ENCODE measurements around the gene GDPD5. TPM values are rescaled to one million over a fixed set of nuclear protein-coding genes. Genes with fewer than 3 reads are reported as not detected.

The GDPD5 gene
- polyA plus RNA-seq, 1 experiment: 1.4 TPM

DNA sequence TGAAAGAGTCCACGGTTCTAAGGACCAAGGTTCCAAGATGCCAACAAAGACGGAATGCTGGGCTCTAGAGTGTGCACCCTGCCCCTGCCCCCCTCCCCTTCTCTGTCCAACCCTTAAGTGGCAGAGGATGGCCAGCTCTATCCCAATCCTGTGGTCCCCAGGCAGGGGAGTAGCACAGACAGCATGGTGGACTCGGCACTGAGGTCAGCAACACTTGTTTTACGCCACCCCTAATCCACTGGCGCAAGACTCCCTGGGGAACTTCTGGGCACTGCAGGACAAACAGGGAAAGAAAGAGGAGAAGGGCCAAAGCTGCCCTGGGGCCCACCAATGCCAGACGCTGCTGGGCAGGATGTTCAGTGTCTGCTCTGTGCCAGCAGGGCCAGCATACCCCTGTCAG, 18.9 kb downstream of the GDPD5 start:
- H3K27ac ChIP-seq (ENCODE audit: low read depth, low read length): no peak overlapping the region
- no peak for DNase-seq (ENCODE audit: low read depth, low spot score)
- ChIA-PET CTCF (no interaction called here), POLR2A (no interaction called here)
- TF ChIP-seq, protein P1, sequence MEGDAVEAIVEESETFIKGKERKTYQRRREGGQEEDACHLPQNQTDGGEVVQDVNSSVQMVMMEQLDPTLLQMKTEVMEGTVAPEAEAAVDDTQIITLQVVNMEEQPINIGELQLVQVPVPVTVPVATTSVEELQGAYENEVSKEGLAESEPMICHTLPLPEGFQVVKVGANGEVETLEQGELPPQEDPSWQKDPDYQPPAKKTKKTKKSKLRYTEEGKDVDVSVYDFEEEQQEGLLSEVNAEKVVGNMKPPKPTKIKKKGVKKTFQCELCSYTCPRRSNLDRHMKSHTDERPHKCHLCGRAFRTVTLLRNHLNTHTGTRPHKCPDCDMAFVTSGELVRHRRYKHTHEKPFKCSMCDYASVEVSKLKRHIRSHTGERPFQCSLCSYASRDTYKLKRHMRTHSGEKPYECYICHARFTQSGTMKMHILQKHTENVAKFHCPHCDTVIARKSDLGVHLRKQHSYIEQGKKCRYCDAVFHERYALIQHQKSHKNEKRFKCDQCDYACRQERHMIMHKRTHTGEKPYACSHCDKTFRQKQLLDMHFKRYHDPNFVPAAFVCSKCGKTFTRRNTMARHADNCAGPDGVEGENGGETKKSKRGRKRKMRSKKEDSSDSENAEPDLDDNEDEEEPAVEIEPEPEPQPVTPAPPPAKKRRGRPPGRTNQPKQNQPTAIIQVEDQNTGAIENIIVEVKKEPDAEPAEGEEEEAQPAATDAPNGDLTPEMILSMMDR (IDR thresholded peaks at IDR 0.05; ENCODE audit: low read depth, low read length): no peak
- peaks cover 15% of the 10 kb centered on the region for H3K27me3 ChIP-seq (ENCODE audit: control insufficient read depth, insufficient read depth, low read length)
- no peak overlapping the region for H3K4me3 ChIP-seq (ENCODE audit: low read depth, low read length)
- no peaks in the 10 kb centered on the region for H3K9me3 ChIP-seq (ENCODE audit: control insufficient read depth, insufficient read depth, low read length)

DNA sequence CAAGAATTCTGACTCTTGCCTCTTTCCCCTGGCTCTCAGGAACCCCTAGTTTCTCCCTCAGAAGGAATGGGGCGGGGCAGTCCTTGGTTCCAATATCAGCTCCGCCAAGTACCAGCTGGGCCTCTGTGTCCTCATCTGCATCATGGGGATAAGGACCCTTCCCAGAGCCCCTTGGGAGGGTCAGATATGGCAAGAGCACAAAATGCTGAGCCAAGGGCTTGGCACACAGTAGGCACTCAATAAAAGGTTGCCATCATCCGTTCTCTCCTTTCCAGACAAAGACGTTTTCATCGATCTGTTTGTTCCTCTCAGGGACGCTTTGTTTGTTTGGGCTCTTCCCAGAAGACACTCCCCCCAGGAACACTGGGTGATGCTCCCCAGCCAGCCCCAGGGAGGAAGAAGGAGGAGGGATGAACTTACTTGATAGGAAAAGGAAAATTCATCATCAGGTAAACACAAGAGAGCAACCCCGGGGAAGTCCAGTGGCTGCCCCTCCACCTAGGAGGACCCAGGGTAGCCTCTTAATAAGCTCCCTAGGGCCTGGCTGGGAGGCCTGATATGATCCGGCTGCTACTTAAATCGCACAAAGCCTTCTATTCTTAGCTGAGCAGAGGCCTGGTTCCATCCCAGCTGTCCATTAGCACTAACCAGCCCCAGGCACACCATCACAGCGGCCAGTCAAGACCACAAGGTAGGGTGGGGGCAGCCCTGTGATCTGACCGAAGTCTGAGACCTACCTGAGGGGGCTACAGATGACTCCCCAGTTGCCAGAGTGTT, 19.6 kb downstream of the GDPD5 start:
- CTCF ChIA-PET: no interaction called here
- H3K27ac ChIP-seq (ENCODE audit: low read depth, low read length): no peak overlapping the region
- H3K9me3 ChIP-seq (ENCODE audit: control insufficient read depth, insufficient read depth, low read length): no peaks in the 10 kb centered on the region
- POLR2A ChIA-PET: no interaction called here
- DNase-seq (ENCODE audit: low read depth, low spot score): no peak
- TF ChIP-seq, protein P1 (IDR thresholded peaks at IDR 0.05; ENCODE audit: low read depth, low read length): no peak
- H3K4me3 ChIP-seq (ENCODE audit: low read depth, low read length): no peak overlapping the region
- peaks cover 13% of the 10 kb centered on the region for H3K27me3 ChIP-seq (ENCODE audit: control insufficient read depth, insufficient read depth, low read length)

DNA sequence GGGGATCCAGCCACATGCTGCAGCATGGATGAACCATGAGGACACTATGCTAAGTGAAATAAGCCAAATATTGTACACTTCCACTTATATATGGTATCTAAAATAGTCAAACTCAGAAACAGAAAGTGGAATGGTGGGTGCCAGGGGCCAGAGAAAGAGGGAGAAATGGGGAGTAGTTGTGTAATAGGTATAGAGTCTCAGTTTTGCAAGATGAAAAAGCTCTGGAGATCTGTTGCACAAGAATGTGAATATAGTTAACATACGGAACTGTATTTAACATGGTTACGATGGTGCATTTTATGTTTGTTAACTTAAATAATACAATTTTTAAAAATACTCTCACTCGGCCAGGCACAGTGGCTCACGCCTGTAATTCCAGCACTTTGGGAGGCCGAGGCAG, 21.2 kb downstream of the GDPD5 start:
- no peak for DNase-seq (ENCODE audit: low read depth, low spot score)
- TF ChIP-seq, protein P1 (IDR thresholded peaks at IDR 0.05; ENCODE audit: low read depth, low read length): no peak
- CTCF ChIA-PET: no interaction called here
- Histone ChIP-seq H3K9me3 (ENCODE audit: control insufficient read depth, insufficient read depth, low read length) (no peaks in the 10 kb centered on the region), H3K27me3 (ENCODE audit: control insufficient read depth, insufficient read depth, low read length) (peaks cover 10% of the 10 kb centered on the region), H3K4me3 (ENCODE audit: low read depth, low read length) (no peak overlapping the region), H3K27ac (ENCODE audit: low read depth, low read length) (no peak overlapping the region)
- POLR2A ChIA-PET: no interaction called here

DNA sequence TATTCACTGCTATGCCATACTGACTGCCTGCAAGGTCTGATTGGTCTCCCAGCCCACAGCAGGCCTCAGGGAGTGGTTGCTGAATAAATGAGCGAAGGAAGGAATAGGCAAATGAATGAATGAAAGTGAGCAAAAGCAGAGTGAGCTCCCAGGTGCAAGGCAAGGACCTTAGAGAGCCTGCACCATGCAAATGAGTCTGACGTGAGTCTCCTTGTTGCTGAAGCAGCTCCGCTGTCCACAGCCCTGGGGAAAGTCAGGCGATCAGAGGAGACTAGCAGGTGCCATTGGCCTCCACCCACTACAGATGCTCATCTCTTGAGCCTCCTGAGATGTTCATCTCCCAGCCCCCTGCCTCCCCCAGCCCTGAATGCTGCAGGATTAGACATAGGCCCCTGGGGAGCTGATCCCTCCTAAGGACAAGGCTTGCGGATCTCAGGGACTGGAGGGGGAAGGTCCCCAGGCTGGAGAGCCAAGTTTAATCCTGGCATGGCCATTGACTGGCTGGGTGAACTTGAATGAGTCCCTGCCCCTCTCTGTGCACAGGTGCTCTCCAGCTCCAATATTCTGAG, 22.1 kb downstream of the GDPD5 start:
- POLR2A ChIA-PET: no interaction called here
- CTCF ChIA-PET: no interaction called here

DNA sequence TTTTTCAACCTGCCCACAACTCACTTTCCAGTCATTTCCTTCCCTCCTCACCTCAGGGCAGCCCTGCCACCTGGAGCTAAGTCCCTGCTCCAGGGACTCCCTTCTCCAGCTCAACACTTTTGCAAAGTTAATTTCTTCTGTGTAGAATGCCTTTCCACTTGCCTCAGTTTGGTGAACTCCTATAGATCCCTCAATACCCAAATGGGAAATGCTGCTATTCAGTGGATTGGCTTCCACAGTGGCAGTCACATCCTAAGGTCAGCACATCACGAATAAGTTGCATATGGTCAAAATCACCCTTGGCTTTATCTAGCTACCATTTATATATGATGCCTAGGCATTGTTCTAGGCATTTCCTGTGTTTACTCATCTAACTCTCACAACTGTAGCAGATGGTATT, 23.6 kb downstream of the GDPD5 start:
- TF ChIP-seq, protein P1 (IDR thresholded peaks at IDR 0.05; ENCODE audit: low read depth, low read length): no peak

More for the DNA sequence above, 22.1 kb downstream of the GDPD5 start:
- Histone ChIP-seq H3K27ac (ENCODE audit: low read depth, low read length) (no peak overlapping the region), H3K9me3 (ENCODE audit: control insufficient read depth, insufficient read depth, low read length) (no peaks in the 10 kb centered on the region), H3K27me3 (ENCODE audit: control insufficient read depth, insufficient read depth, low read length) (peaks cover 5% of the 10 kb centered on the region), H3K4me3 (ENCODE audit: low read depth, low read length) (no peak overlapping the region)
- TF ChIP-seq, protein P1 (IDR thresholded peaks at IDR 0.05; ENCODE audit: low read depth, low read length): no peak
- no peak for DNase-seq (ENCODE audit: low read depth, low spot score)

More for the DNA sequence above, 23.6 kb downstream of the GDPD5 start:
- no peak overlapping the region for H3K27ac ChIP-seq (ENCODE audit: low read depth, low read length)
- DNase-seq (ENCODE audit: low read depth, low spot score): no peak
- POLR2A ChIA-PET: no interaction called here
- CTCF ChIA-PET: no interaction called here
- H3K27me3 ChIP-seq (ENCODE audit: control insufficient read depth, insufficient read depth, low read length): peaks cover 2% of the 10 kb centered on the region
- no peaks in the 10 kb centered on the region for H3K9me3 ChIP-seq (ENCODE audit: control insufficient read depth, insufficient read depth, low read length)
- no peak overlapping the region for H3K4me3 ChIP-seq (ENCODE audit: low read depth, low read length)
